Breast epithelium (tissue), 3 donors: Measurements from ENCODE around the gene SH2D3C.

Experiments
- POLR2A ChIP-seq: fragments of 450-650 bp; IDR thresholded peaks from one replicate; pipeline ENCODE4 v1.6.1; 2016; ENCODE audit warnings: antibody characterized with exemption, mild to moderate bottlenecking, moderate library complexity
- POLR2AphosphoS5 ChIP-seq, 3 donors: sonication (generic); formaldehyde crosslinking; IDR thresholded peaks; one replicate each; pipeline ENCODE4 v1.6.1; 2017; ENCODE audit warnings: antibody characterized with exemption in 3 of 3
- TF ChIP-seq, protein P1 (sequence below), 3 donors: fragments of 450-650 bp; IDR thresholded peaks; one replicate each; pipeline ENCODE4 v1.5.1; 2016 to 2017; ENCODE audit warnings: antibody characterized with exemption in 3 of 3, mild to moderate bottlenecking in 3 of 3, moderate library complexity in 3 of 3

DNA sequence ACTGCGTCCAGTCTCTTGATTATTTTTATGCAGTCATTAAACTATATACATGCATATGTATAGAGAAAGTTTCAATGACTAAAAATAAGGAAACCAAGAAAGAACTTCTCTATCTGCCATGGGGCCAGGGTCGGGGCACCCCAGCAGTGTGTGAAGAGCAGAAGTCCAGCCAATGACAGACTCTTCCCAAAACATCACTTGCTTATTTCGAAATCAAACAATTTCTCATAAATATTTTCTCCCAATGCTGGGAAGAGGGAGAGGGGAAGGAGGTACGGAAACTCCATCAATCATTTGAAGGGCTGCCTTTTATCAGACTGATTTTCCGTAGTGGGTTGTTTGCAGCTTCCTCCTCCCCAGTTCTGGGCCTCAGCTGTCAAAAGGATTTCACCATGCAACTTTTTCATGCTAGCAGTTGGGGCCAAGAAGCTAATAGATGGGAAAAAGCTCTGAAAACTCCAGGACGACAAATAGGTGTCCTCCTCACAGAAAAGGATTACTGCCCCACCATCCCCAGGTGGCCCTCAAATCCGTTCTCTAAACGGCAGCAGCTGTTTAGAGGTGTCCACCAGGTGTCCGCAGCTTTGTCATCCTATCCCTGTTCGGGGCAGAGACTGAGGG is 23.6 kb upstream of the SH2D3C start:
- TF ChIP-seq, protein P1, sequence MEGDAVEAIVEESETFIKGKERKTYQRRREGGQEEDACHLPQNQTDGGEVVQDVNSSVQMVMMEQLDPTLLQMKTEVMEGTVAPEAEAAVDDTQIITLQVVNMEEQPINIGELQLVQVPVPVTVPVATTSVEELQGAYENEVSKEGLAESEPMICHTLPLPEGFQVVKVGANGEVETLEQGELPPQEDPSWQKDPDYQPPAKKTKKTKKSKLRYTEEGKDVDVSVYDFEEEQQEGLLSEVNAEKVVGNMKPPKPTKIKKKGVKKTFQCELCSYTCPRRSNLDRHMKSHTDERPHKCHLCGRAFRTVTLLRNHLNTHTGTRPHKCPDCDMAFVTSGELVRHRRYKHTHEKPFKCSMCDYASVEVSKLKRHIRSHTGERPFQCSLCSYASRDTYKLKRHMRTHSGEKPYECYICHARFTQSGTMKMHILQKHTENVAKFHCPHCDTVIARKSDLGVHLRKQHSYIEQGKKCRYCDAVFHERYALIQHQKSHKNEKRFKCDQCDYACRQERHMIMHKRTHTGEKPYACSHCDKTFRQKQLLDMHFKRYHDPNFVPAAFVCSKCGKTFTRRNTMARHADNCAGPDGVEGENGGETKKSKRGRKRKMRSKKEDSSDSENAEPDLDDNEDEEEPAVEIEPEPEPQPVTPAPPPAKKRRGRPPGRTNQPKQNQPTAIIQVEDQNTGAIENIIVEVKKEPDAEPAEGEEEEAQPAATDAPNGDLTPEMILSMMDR (IDR thresholded peaks at IDR 0.05) = peak in 2 of 3 donors; percentile 25 to 36
- TF ChIP-seq POLR2A (no peak), POLR2AphosphoS5 (IDR thresholded peaks at IDR 0.05) (peak in 1 of 3 donors; percentile 20)
